ENCODE data around the gene PTPRT.

The PTPRT gene

DNA sequence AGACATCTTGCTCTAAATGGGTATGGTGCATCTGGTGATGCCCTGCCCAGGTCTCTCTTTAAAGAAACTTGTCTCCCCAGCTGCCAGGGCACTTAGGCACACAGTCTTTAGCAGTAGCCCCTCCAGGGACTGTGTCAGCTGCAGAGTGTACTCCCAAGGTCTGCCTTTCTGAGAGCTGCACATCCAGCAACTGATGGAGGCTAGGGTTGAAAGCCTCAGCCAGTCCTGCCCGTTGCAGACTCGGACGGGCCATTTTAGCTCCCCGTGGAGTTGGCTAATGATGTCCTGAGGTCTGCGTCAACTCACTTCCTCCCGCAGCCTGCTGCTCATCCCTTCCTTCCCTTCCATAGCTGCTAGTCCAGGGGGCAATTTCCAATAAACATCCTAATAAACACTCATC lies 381.8 kb downstream of the PTPRT start:
- in situ Hi-C loops (cut with MboI; ENCODE audit: low sequenced_read_pairs, unreplicated experiment), result no loop called here
- TF ChIP-seq, protein P1, sequence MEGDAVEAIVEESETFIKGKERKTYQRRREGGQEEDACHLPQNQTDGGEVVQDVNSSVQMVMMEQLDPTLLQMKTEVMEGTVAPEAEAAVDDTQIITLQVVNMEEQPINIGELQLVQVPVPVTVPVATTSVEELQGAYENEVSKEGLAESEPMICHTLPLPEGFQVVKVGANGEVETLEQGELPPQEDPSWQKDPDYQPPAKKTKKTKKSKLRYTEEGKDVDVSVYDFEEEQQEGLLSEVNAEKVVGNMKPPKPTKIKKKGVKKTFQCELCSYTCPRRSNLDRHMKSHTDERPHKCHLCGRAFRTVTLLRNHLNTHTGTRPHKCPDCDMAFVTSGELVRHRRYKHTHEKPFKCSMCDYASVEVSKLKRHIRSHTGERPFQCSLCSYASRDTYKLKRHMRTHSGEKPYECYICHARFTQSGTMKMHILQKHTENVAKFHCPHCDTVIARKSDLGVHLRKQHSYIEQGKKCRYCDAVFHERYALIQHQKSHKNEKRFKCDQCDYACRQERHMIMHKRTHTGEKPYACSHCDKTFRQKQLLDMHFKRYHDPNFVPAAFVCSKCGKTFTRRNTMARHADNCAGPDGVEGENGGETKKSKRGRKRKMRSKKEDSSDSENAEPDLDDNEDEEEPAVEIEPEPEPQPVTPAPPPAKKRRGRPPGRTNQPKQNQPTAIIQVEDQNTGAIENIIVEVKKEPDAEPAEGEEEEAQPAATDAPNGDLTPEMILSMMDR (IDR thresholded peaks at IDR 0.05; ENCODE audit: borderline replicate concordance, control extremely low read depth, extremely low read depth, insufficient read depth, missing control alignments), result no peak
- DNase-seq (ENCODE audit: low spot score), result no peak

DNA sequence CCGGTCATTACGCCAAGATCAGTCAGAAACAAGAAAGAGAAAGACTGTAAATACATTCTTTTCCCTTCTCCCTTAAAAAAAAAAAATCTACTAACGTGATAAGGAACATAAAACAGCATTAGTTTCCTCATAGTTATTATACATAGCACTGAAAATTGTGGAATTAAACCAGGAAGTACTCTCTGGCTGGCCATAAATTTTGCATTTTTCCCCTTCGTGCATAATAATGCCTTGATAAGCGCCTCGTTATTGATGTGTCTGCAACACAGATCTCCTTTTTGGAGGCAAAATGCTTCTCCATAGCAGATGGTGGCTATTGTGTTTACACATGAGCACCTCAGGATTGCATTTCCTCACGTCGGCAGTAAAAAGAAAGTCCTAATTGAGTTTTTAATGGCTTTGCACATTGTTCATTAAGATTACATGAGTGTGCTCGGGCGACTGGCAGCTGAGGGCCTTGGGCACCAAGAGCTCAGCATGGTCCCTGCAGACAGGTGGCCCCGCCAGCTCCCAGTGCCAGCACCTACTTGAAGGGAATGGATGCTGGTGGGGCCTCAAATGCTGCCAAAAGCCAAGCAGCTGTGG lies 394.5 kb downstream of the PTPRT start:
- in situ Hi-C loops (cut with MboI; ENCODE audit: low sequenced_read_pairs, unreplicated experiment), result no loop called here
- TF ChIP-seq, protein P1 (IDR thresholded peaks at IDR 0.05; ENCODE audit: borderline replicate concordance, control extremely low read depth, extremely low read depth, insufficient read depth, missing control alignments), result no peak
- no peak for DNase-seq (ENCODE audit: low spot score)

DNA sequence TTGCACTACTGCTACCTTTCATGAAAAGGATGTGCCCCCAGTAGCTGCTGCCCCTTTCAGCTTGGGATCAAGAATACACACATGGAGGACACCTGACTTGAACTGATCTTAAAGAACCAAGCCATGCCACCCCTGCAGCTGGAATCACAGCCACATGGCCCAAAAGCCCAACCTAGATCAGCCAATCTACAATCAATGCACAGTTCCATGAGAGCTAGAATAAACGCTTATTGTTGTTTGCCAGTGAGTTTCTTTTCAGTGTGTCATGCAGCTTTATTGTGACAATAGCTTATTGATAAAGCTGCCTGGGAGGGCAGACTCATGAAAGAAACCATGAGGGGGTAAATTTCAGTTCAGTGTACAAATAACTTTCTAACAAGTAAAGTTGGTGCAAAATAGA lies 397.7 kb downstream of the PTPRT start:
- in situ Hi-C loops (cut with MboI; ENCODE audit: low sequenced_read_pairs, unreplicated experiment), result no loop called here
- no peak for DNase-seq (ENCODE audit: low spot score)
- TF ChIP-seq, protein P1 (IDR thresholded peaks at IDR 0.05; ENCODE audit: borderline replicate concordance, control extremely low read depth, extremely low read depth, insufficient read depth, missing control alignments), result no peak

- TF ChIP-seq, protein P1 (IDR thresholded peaks at IDR 0.05; ENCODE audit: borderline replicate concordance, control extremely low read depth, extremely low read depth, insufficient read depth, missing control alignments), result no peak
- DNase-seq (ENCODE audit: low spot score), result no peak
- in situ Hi-C loops (cut with MboI; ENCODE audit: low sequenced_read_pairs, unreplicated experiment), result no loop called here
Observed at GRCh38 chr20:42790111-42790510, 399.6 kb downstream of the PTPRT start.

- in situ Hi-C loops (cut with MboI; ENCODE audit: low sequenced_read_pairs, unreplicated experiment), result no loop called here
- no peak for DNase-seq (ENCODE audit: low spot score)
Observed at GRCh38 chr20:42788707-42789106, 401.0 kb downstream of the PTPRT start.

DNA sequence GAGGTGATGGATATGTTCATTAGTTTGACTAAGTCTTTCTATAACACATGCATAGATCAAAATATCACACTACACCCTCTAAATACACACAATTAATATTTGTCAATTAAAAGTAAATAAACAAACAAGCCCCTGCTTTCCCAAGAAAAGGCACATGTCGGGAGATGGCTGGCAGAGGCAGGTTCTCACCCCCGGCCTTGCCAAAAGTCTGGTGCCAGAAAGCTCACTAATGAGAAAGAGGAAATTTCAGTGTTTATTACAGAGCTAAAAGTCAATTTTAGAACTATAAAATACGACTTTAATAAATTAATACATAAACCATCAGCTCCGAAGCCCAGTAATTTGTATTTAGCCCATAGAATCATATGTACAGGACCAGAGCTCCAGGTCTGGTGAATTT lies 404.7 kb downstream of the PTPRT start:
- TF ChIP-seq, protein P1 (IDR thresholded peaks at IDR 0.05; ENCODE audit: borderline replicate concordance, control extremely low read depth, extremely low read depth, insufficient read depth, missing control alignments), result no peak
- no peak for DNase-seq (ENCODE audit: low spot score)
- in situ Hi-C loops (cut with MboI; ENCODE audit: low sequenced_read_pairs, unreplicated experiment), result no loop called here

More at GRCh38 chr20:42788707-42789106, 401.0 kb downstream of the PTPRT start:
- TF ChIP-seq, protein P1 (IDR thresholded peaks at IDR 0.05; ENCODE audit: borderline replicate concordance, control extremely low read depth, extremely low read depth, insufficient read depth, missing control alignments), result no peak

All from GM13976 (cell line).